Effector memory CD8-positive, alpha-beta T cell (primary cell): Measurements from ENCODE around the gene BUD31.
A peak's percentile ranks its signal among the peaks of the same experiment; 100 is the strongest.

ENCODE experiments used
- ATAC-seq: fragments of 150-1000 bp; cut with Tn5 transposase; replicated peaks from 2 replicates; pipeline ENCODE4 v1.10.0; 2021; ENCODE audit warnings: mild to moderate bottlenecking, moderate library complexity
- DNase-seq, 3 experiments: peaks; one replicate each; pipeline ENCODE4 v3.0.0; 2021
- H3K27ac Mint-ChIP-seq, 2 donors: one replicate each; pipeline ENCODE4 v1.8.0; 2022; ENCODE audit warnings: mild to moderate bottlenecking in 2 of 2, mixed read lengths in 2 of 2, moderate library complexity in 2 of 2
- H3K27me3 Mint-ChIP-seq, 2 donors: one replicate each; pipeline ENCODE4 v1.8.0; 2022; ENCODE audit warnings: mixed read lengths in 2 of 2
- H3K36me3 Mint-ChIP-seq: one replicate; pipeline ENCODE4 v1.8.0; 2022; ENCODE audit warnings: mild to moderate bottlenecking, moderate library complexity, mixed read lengths; ENCODE audit not compliant: insufficient read depth
- H3K4me1 Mint-ChIP-seq, 2 donors: one replicate each; pipeline ENCODE4 v1.8.0; 2022; ENCODE audit warnings: low read depth in 2 of 2, mixed read lengths in 2 of 2
- H3K4me3 Mint-ChIP-seq, 2 donors: one replicate each; pipeline ENCODE4 v1.8.0; 2022; ENCODE audit warnings: mild to moderate bottlenecking in 2 of 2, mixed read lengths in 2 of 2, moderate library complexity in 2 of 2
- H3K9me3 Mint-ChIP-seq, 2 donors: one replicate each; pipeline ENCODE4 v1.8.0; 2022; ENCODE audit warnings: mixed read lengths in 2 of 2

The BUD31 gene

GRCh38 chr7:99438573-99439480 lies 30.1 kb downstream of the BUD31 start, which contains the start of the genes CPSF4 and PTCD1:
Gene CPSF4 (plus strand): TSS chr7:99438943. CDS start chr7:99439083, 140 bp downstream.
Gene PTCD1 (minus strand): TSS chr7:99438798. CDS start chr7:99435242, 3,556 bp downstream.
- peak within 1 kb of the TSS; percentile 97 to 99 for H3K4me3 Mint-ChIP-seq
- H3K4me1 Mint-ChIP-seq = peaks cover 27 to 28% of the 10 kb centered on the region in 2 donors
- peak within 1 kb of the TSS; percentile 96 to 98 for H3K27ac Mint-ChIP-seq
- peak; percentile 86 for ATAC-seq
- peaks cover 20% of the 10 kb centered on the region for H3K36me3 Mint-ChIP-seq
- no peaks in the 10 kb centered on the region for H3K9me3 Mint-ChIP-seq
- peak; percentile 78 to 83 (median 79) for DNase-seq
- H3K27me3 Mint-ChIP-seq = no peaks in the 10 kb centered on the region

- peaks cover 9% of the 10 kb centered on the region for H3K36me3 Mint-ChIP-seq
- H3K27me3 Mint-ChIP-seq = no peaks in the 10 kb centered on the region
- peaks cover 25 to 27% of the 10 kb centered on the region in 2 donors for H3K4me1 Mint-ChIP-seq
- H3K9me3 Mint-ChIP-seq = no peaks in the 10 kb centered on the region
- ATAC-seq (no peak), DNase-seq (no peak)
- H3K27ac Mint-ChIP-seq = peak overlapping the region; percentile 96 to 98
- peak overlapping the region; percentile 97 to 99 for H3K4me3 Mint-ChIP-seq
Observed at GRCh38 chr7:99440195-99440594, 31.4 kb downstream of the BUD31 start.

GRCh38 chr7:99446096-99446495 lies 37.3 kb downstream of the BUD31 start:
- Mint-ChIP-seq H3K27ac (peak overlapping the region in 1 of 2 donors; percentile 23), H3K36me3 (peaks cover 26% of the 10 kb centered on the region), H3K4me1 (peaks cover 11 to 18% of the 10 kb centered on the region in 2 donors), H3K9me3 (no peaks in the 10 kb centered on the region), H3K4me3 (no peak overlapping the region), H3K27me3 (no peaks in the 10 kb centered on the region)
- ATAC-seq = no peak
- DNase-seq = no peak

- peaks cover 29% of the 10 kb centered on the region for H3K36me3 Mint-ChIP-seq
- H3K4me3 Mint-ChIP-seq = no peak overlapping the region
- DNase-seq = no peak
- no peaks in the 10 kb centered on the region for H3K27me3 Mint-ChIP-seq
- no peaks in the 10 kb centered on the region for H3K9me3 Mint-ChIP-seq
- ATAC-seq = no peak
- peaks cover 7 to 11% of the 10 kb centered on the region in 2 donors for H3K4me1 Mint-ChIP-seq
- H3K27ac Mint-ChIP-seq = no peak overlapping the region
Observed at GRCh38 chr7:99447943-99448342, 39.2 kb downstream of the BUD31 start.

GRCh38 chr7:99448855-99449254 lies 40.1 kb downstream of the BUD31 start:
- Mint-ChIP-seq H3K27me3 (no peaks in the 10 kb centered on the region), H3K4me1 (peaks cover 7% of the 10 kb centered on the region in 2 donors), H3K36me3 (peaks cover 34% of the 10 kb centered on the region), H3K27ac (no peak overlapping the region), H3K9me3 (no peaks in the 10 kb centered on the region), H3K4me3 (no peak overlapping the region)
- no peak for ATAC-seq
- DNase-seq = no peak

GRCh38 chr7:99449326-99449725 lies 40.6 kb downstream of the BUD31 start:
- no peaks in the 10 kb centered on the region for H3K9me3 Mint-ChIP-seq
- ATAC-seq (no peak), DNase-seq (no peak)
- peaks cover 36% of the 10 kb centered on the region for H3K36me3 Mint-ChIP-seq
- H3K27ac Mint-ChIP-seq = peak overlapping the region; percentile 36 to 72
- peaks cover 7% of the 10 kb centered on the region in 2 donors for H3K4me1 Mint-ChIP-seq
- H3K27me3 Mint-ChIP-seq = no peaks in the 10 kb centered on the region
- no peak overlapping the region for H3K4me3 Mint-ChIP-seq

GRCh38 chr7:99451936-99452335 lies 43.2 kb downstream of the BUD31 start:
- ATAC-seq (no peak), DNase-seq (no peak)
- no peaks in the 10 kb centered on the region for H3K9me3 Mint-ChIP-seq
- peaks cover 35% of the 10 kb centered on the region for H3K36me3 Mint-ChIP-seq
- H3K4me1 Mint-ChIP-seq = peaks cover 5 to 7% of the 10 kb centered on the region in 2 donors
- no peaks in the 10 kb centered on the region for H3K27me3 Mint-ChIP-seq
- H3K4me3 Mint-ChIP-seq = no peak overlapping the region
- no peak overlapping the region for H3K27ac Mint-ChIP-seq

GRCh38 chr7:99452541-99452940 lies 43.8 kb downstream of the BUD31 start:
- H3K4me3 Mint-ChIP-seq = no peak overlapping the region

GRCh38 chr7:99453105-99453504 lies 44.3 kb downstream of the BUD31 start:
- Mint-ChIP-seq H3K9me3 (no peaks in the 10 kb centered on the region), H3K4me1 (peaks cover 5 to 7% of the 10 kb centered on the region in 2 donors), H3K27ac (peak overlapping the region in 1 of 2 donors; percentile 26), H3K36me3 (peaks cover 32% of the 10 kb centered on the region), H3K27me3 (no peaks in the 10 kb centered on the region), H3K4me3 (no peak overlapping the region)
- ATAC-seq (no peak), DNase-seq (no peak)

More at GRCh38 chr7:99452541-99452940, 43.8 kb downstream of the BUD31 start:
- H3K4me1 Mint-ChIP-seq = peaks cover 5 to 7% of the 10 kb centered on the region in 2 donors
- no peaks in the 10 kb centered on the region for H3K9me3 Mint-ChIP-seq
- H3K27ac Mint-ChIP-seq = no peak overlapping the region
- no peak for ATAC-seq
- H3K27me3 Mint-ChIP-seq = no peaks in the 10 kb centered on the region
- no peak for DNase-seq
- peaks cover 32% of the 10 kb centered on the region for H3K36me3 Mint-ChIP-seq

- Mint-ChIP-seq H3K4me1 (peaks cover 15 to 17% of the 10 kb centered on the region in 2 donors), H3K27ac (peak overlapping the region in 1 of 2 donors; percentile 7), H3K27me3 (no peaks in the 10 kb centered on the region), H3K9me3 (no peaks in the 10 kb centered on the region), H3K36me3 (peaks cover 42% of the 10 kb centered on the region), H3K4me3 (no peak overlapping the region)
- no peak for DNase-seq
- ATAC-seq = no peak
Observed at GRCh38 chr7:99455874-99456273, 47.1 kb downstream of the BUD31 start.

GRCh38 chr7:99456288-99456687 lies 47.5 kb downstream of the BUD31 start:
- DNase-seq = no peak

GRCh38 chr7:99457050-99457649 lies 48.4 kb downstream of the BUD31 start:
- H3K4me3 Mint-ChIP-seq = no peak overlapping the region
- no peak overlapping the region for H3K27ac Mint-ChIP-seq
- ATAC-seq (no peak), DNase-seq (no peak)
- H3K4me1 Mint-ChIP-seq = peaks cover 17% of the 10 kb centered on the region in 2 donors
- peaks cover 42% of the 10 kb centered on the region for H3K36me3 Mint-ChIP-seq
- no peaks in the 10 kb centered on the region for H3K27me3 Mint-ChIP-seq
- no peaks in the 10 kb centered on the region for H3K9me3 Mint-ChIP-seq

More at GRCh38 chr7:99456288-99456687, 47.5 kb downstream of the BUD31 start:
- Mint-ChIP-seq H3K36me3 (peaks cover 42% of the 10 kb centered on the region), H3K27me3 (no peaks in the 10 kb centered on the region), H3K27ac (no peak overlapping the region), H3K4me3 (no peak overlapping the region), H3K9me3 (no peaks in the 10 kb centered on the region), H3K4me1 (peaks cover 15 to 17% of the 10 kb centered on the region in 2 donors)
- ATAC-seq = no peak

- Mint-ChIP-seq H3K27me3 (no peaks in the 10 kb centered on the region), H3K4me1 (peaks cover 17 to 20% of the 10 kb centered on the region in 2 donors), H3K4me3 (no peak overlapping the region), H3K36me3 (peaks cover 43% of the 10 kb centered on the region), H3K9me3 (no peaks in the 10 kb centered on the region), H3K27ac (no peak overlapping the region)
- DNase-seq (no peak), ATAC-seq (no peak)
Observed at GRCh38 chr7:99457650-99458493, 49.1 kb downstream of the BUD31 start.
